ENCODE measurements around the gene ASCL5.

DNA sequence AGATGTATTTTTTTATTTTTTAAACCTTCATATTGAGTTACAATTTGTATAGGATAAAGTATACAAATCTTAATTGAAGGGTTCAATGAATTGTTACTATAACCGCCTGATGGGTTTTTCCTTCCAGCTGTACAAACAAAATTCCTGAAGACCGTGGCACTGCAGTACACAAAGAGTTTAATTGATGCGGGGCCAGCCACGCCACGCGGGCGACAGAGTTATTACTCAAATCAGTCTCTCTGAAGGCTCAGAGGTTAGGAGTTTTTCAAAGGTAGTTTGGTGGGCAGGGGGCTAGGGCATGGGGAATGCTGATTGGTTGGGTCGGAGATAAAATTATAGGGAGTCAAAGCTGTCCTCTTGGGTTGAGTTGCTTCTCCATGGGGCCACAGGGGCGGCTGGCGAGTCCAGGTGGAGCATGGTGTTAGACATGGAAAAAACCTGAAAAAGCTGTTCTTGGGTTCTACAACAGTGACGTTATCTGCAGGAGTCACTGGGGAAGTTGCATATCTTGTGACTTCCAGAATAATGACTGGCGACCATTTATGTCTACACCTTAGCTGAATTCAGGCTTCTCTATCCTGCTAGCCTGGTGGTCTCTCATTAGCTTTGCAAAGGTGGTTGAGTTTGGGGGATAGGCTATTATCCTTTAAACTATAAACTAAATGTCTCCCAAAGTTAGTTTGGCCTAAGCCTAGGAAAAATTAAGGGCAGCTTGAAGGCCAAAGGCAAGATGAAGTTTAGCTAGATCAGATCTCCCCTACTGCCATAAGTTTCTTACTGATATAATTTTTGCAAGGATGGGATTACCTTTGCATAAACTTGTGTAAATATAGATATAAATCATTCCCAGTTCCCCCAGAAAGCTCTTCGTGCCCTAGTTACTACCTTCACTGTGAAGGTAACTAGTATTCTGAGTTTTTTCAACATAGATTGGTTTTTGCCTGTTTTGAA is 40.3 kb upstream of the ASCL5 start:
- TF ChIP-seq, protein P1, sequence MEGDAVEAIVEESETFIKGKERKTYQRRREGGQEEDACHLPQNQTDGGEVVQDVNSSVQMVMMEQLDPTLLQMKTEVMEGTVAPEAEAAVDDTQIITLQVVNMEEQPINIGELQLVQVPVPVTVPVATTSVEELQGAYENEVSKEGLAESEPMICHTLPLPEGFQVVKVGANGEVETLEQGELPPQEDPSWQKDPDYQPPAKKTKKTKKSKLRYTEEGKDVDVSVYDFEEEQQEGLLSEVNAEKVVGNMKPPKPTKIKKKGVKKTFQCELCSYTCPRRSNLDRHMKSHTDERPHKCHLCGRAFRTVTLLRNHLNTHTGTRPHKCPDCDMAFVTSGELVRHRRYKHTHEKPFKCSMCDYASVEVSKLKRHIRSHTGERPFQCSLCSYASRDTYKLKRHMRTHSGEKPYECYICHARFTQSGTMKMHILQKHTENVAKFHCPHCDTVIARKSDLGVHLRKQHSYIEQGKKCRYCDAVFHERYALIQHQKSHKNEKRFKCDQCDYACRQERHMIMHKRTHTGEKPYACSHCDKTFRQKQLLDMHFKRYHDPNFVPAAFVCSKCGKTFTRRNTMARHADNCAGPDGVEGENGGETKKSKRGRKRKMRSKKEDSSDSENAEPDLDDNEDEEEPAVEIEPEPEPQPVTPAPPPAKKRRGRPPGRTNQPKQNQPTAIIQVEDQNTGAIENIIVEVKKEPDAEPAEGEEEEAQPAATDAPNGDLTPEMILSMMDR (IDR thresholded peaks at IDR 0.05), result no peak
- TF ChIP-seq POLR2A (IDR thresholded peaks at IDR 0.05), result no peak
